GM12878 (cell line): ENCODE data around the gene PDZRN3. TPM values are rescaled to one million over a fixed set of nuclear protein-coding genes. Genes with fewer than 3 reads are reported as not detected.

ENCODE experiments used
- CTCF ChIP-seq, 3 experiments: IDR thresholded peaks in 2 of 3; conservative IDR thresholded peaks in 1 of 3; 2 replicates each; pipeline ENCODE4 v1.5.1; 2011; ENCODE audit warnings: low read depth in 3 of 3, low read length in 3 of 3, mild to moderate bottlenecking in 3 of 3, control low read depth in 2 of 3, moderate library complexity in 2 of 3, inconsistent platforms in 1 of 3, mixed read lengths in 1 of 3; ENCODE audit not compliant: control insufficient read depth in 2 of 3, insufficient read depth in 1 of 3; ENCODE audit errors: extremely low read depth in 1 of 3
- ELK1 ChIP-seq: IDR thresholded peaks from 2 replicates; pipeline ENCODE4 v1.6.1; 2012; ENCODE audit warnings: low read depth, low read length, improper control_type of control experiment
- IRF4 ChIP-seq: IDR thresholded peaks from 2 replicates; pipeline ENCODE4 v1.6.1; 2011; ENCODE audit warnings: low read depth, low read length
- LARP7 ChIP-seq: fragments of 450-650 bp; IDR thresholded peaks from 2 replicates; pipeline ENCODE4 v1.6.1; 2017; ENCODE audit warnings: mild to moderate bottlenecking
- PRDM15 ChIP-seq: fragments of 450-650 bp; formaldehyde crosslinking; IDR thresholded peaks from 2 replicates; pipeline ENCODE4 v1.4.0; 2020; ENCODE audit warnings: mild to moderate bottlenecking, moderate library complexity
- USF2 ChIP-seq: IDR thresholded peaks from 2 replicates; pipeline ENCODE4 v1.6.1; 2011; ENCODE audit warnings: low read depth, low read length, improper control_type of control experiment, borderline replicate concordance
- polyA plus RNA-seq, 11 experiments: library from polyadenylated mRNA; depleted of rRNA in 4 of 11; unstranded in 6 of 11; stranded (reverse) in 5 of 11; fragments of >200 nt; fragmentation: Nextera tagmentation in 4 of 11; fragmentation: Illumina TruSeq in 1 of 11; extraction: Ambion mirVana in 4 of 11; extraction: Trizol in 1 of 11; gene quantifications; 1 replicate in 1 of 11; 2 replicates in 10 of 11; pipeline versions ENCODE4 v1.2.1 to v1.2.3, GENCODE V29; 2011 to 2016; ENCODE audit warnings: inconsistent platforms in 2 of 11, missing spikeins in 2 of 11, low read depth in 1 of 11
- total RNA-seq, 4 experiments: library from RNA; depleted of rRNA in 3 of 4; stranded (reverse); fragments of >200 nt in 3 of 4; fragmentation: Illumina TruSeq in 1 of 4; extraction: Trizol in 1 of 4; gene quantifications; 2 replicates each; pipeline versions ENCODE4 v1.2.1 to v1.2.3, GENCODE V29; 2013 to 2021

Gene PDZRN3
- total and polyA plus RNA-seq, 10 of the 15 experiments (the other 5 are each of a cell fraction or from before 2014, with no cell fraction given): 0.07 to 0.37 (median 0.12) TPM; not detected in 6

GRCh38 chr3:73384091-73384906, 240.4 kb downstream of the PDZRN3 start (continued):
- TF ChIP-seq USF2: no peak
- no peak for TF ChIP-seq CTCF (IDR thresholded peaks at IDR 0.05 in 2 of 3, conservative IDR thresholded peaks at IDR 0.05 in 1 of 3; ENCODE audit: control insufficient read depth in 2 of 3, extremely low read depth in 1 of 3, insufficient read depth in 1 of 3, low read depth in 3 of 3, low read length in 3 of 3)
- TF ChIP-seq ELK1: no peak
- no peak for TF ChIP-seq LARP7
- no peak for TF ChIP-seq PRDM15 (CRISPR knock-in tag)
- TF ChIP-seq IRF4: no peak
